HepG2 (cell line): ENCODE results near the gene WNT3. TPM values are rescaled to one million over a fixed set of nuclear protein-coding genes. Genes with fewer than 3 reads are reported as not detected.

Source experiments
- ATAC-seq: fragments of 200-7000 bp; cut with Tn5 transposase; 3 replicates; pipeline ENCODE4 v1.9.1; 2020; ENCODE audit warnings: mild to moderate bottlenecking, moderate library complexity
- BruUV-seq: library from RNA; stranded (reverse); fragments of 400-500 nt; replicated peaks from 2 replicates; lab custom pipeline; 2021; lab: Mats Ljungman, UMichigan
- CTCF ChIA-PET: fragments of 300-600 bp; formaldehyde crosslinking; extraction: SDS; loops from one replicate; lab custom pipeline; 2021; ENCODE audit warnings: low total read pairs, inconsistent platforms, low intra/inter-chr PET ratio; lab: Yijun Ruan, JAX
- POLR2A ChIA-PET: fragments of 350-600 bp; sonication (Branson Sonifier 250); formaldehyde crosslinking; loops from one replicate; lab custom pipeline; 2020; ENCODE audit warnings: antibody characterized with exemption, inconsistent platforms; lab: Yijun Ruan, JAX
- DNase-seq: peaks from one replicate; pipeline ENCODE4 v3.0.0-alpha.2; 2015; ENCODE audit warnings: low spot score
- FAIRE-seq: peaks from 3 replicates; lab custom pipeline; 2011; peaks lifted over from hg19 to GRCh38; lab: Jason Lieb, UNC
- H2AFZ ChIP-seq: one replicate; pipeline ENCODE4 v1.6.1; 2011; ENCODE audit warnings: low read length, inconsistent platforms
- H3K27ac ChIP-seq: fragments of 300-600 bp; 3 replicates; pipeline ENCODE4 v1.8.0; 2011; ENCODE audit warnings: mixed run types, mild to moderate bottlenecking, mixed read lengths, low read length, inconsistent platforms; ENCODE audit not compliant: insufficient read depth; ENCODE audit errors: extremely low read length
- H3K27me3 ChIP-seq, 2 experiments: fragments of 200-600 bp in 1 of 2; 2 replicates in 1 of 2; 3 replicates in 1 of 2; pipeline versions ENCODE4 v1.6.0 to v1.8.0; 2011; ENCODE audit warnings: low read length in 2 of 2, mild to moderate bottlenecking in 2 of 2, moderate library complexity in 2 of 2, inconsistent platforms in 1 of 2; ENCODE audit not compliant: insufficient read depth in 2 of 2, control insufficient read depth in 1 of 2
- H3K36me3 ChIP-seq, 2 experiments: fragments of 200-600 bp in 1 of 2; replicated peaks in 1 of 2; 2 replicates in 1 of 2; 3 replicates in 1 of 2; pipeline versions ENCODE4 v1.5.1 to v1.8.0; 2011; ENCODE audit warnings: low read length in 2 of 2, inconsistent platforms in 1 of 2; ENCODE audit not compliant: insufficient read depth in 2 of 2, control insufficient read depth in 1 of 2
- H3K4me1 ChIP-seq: 2 replicates; pipeline ENCODE4 v1.5.1; 2012; ENCODE audit warnings: low read length, inconsistent platforms; ENCODE audit not compliant: insufficient read depth
- H3K4me2 ChIP-seq: 2 replicates; pipeline ENCODE4 v1.6.0; 2011; ENCODE audit warnings: low read depth, low read length, inconsistent platforms
- H3K4me3 ChIP-seq, 3 experiments: fragments of 200-600 bp in 1 of 3; sonication (generic), shearing (Covaris generic) in 1 of 3; replicated peaks in 1 of 3; 2 replicates each; pipeline ENCODE4 v1.5.1; 2011 to 2016; ENCODE audit warnings: low read length in 3 of 3, inconsistent platforms in 2 of 3, low read depth in 2 of 3, mild to moderate bottlenecking in 2 of 3, control low read depth in 1 of 3, mixed read lengths in 1 of 3; ENCODE audit not compliant: insufficient read depth in 1 of 3
- H3K79me2 ChIP-seq: one replicate; pipeline ENCODE4 v1.6.1; 2011; ENCODE audit warnings: low read length, inconsistent platforms; ENCODE audit not compliant: insufficient read depth
- H3K9ac ChIP-seq: 2 replicates; pipeline ENCODE4 v1.6.0; 2011; ENCODE audit warnings: mild to moderate bottlenecking, low read depth, low read length, inconsistent platforms; ENCODE audit not compliant: insufficient read depth
- H3K9me3 ChIP-seq: 2 replicates; pipeline ENCODE4 v1.5.1; 2012; ENCODE audit warnings: mild to moderate bottlenecking, low read length
- H4K20me1 ChIP-seq: 2 replicates; pipeline ENCODE4 v1.6.0; 2011; ENCODE audit warnings: inconsistent platforms, mild to moderate bottlenecking, low read length, moderate library complexity; ENCODE audit not compliant: insufficient read depth
- ARID5B ChIP-seq: IDR thresholded peaks from 2 replicates; pipeline ENCODE4 v1.4.0; 2020; ENCODE audit warnings: mild to moderate bottlenecking, missing genetic modification reagents
- ETV5 ChIP-seq: IDR thresholded peaks from 2 replicates; pipeline ENCODE4 v1.6.1; 2018; ENCODE audit warnings: missing biosample characterization, missing genetic modification reagents, inconsistent platforms, borderline replicate concordance
- HNRNPL ChIP-seq: fragments of 200-400 bp; formaldehyde crosslinking; IDR thresholded peaks from 2 replicates; pipeline ENCODE4 v1.6.1; 2017; ENCODE audit warnings: mild to moderate bottlenecking, low read depth, low read length
- ZFP91 ChIP-seq: sonication (generic); formaldehyde crosslinking; IDR thresholded peaks from 2 replicates; pipeline ENCODE4 v1.9.0; 2022; ENCODE audit warnings: missing genetic modification reagents, mild to moderate bottlenecking, borderline replicate concordance
- ZMYM3 ChIP-seq: sonication (generic); formaldehyde crosslinking; IDR thresholded peaks from 2 replicates; pipeline ENCODE4 v1.5.1; 2020; ENCODE audit warnings: mild to moderate bottlenecking, missing genetic modification reagents
- ZNF501 ChIP-seq: sonication (generic); formaldehyde crosslinking; IDR thresholded peaks from 2 replicates; pipeline ENCODE4 v1.5.1; 2020; ENCODE audit warnings: mild to moderate bottlenecking, moderate library complexity, missing genetic modification reagents
- ZNF768 ChIP-seq: sonication (generic); formaldehyde crosslinking; IDR thresholded peaks from 2 replicates; pipeline ENCODE4 v1.4.0; 2020; ENCODE audit warnings: missing genetic modification reagents
- WGBS: methylation state at CpG from one replicate; pipeline ENCODE4 v1.1.6; 2017; ENCODE audit warnings: low lambda C conversion rate; 5-methylcytosine and 5-hydroxymethylcytosine counted together
- in situ Hi-C: cut with HindIII; loops from 2 replicates; pipeline ENCODE4 v1.10.0; 2017; ENCODE audit warnings: low pct_unique_long_range_greater_than_20kb; ENCODE audit not compliant: extremely low pct_ligation_motif_present
- intact Hi-C: fragments of 100-400 bp; cut with micrococcal nuclease; formaldehyde crosslinking; loops from one replicate; pipeline ENCODE4 v1.10.0; 2022; ENCODE audit not compliant: unreplicated experiment
- polyA plus RNA-seq, 8 experiments: library from polyadenylated mRNA; depleted of rRNA in 3 of 8; stranded (reverse) in 7 of 8; unstranded in 1 of 8; fragments of >200 nt; fragmentation: Illumina TruSeq in 4 of 8; extraction: Trizol in 4 of 8; gene quantifications; 2 replicates each; pipeline versions ENCODE4 v1.2.1 to v1.2.3, GENCODE V29; 2011 to 2016; ENCODE audit warnings: low read depth in 4 of 8, missing spikeins in 1 of 8, mixed read lengths in 1 of 8; ENCODE audit not compliant: insufficient read depth in 1 of 8
- total RNA-seq, 5 experiments: library from RNA; depleted of rRNA; stranded (reverse); fragments of >200 nt; fragmentation: Illumina TruSeq; extraction: Trizol; gene quantifications; 2 replicates each; pipeline ENCODE4 v1.2.3, GENCODE V29; 2016; ENCODE audit warnings: low read depth in 1 of 5

The WNT3 gene
- total and polyA plus RNA-seq, 2 of the 13 experiments (the other 11 are each of a cell fraction or from before 2014, with no cell fraction given), result 8.5 to 10.3 TPM

GRCh38 chr17:46832331-46832821, 13.9 kb upstream of the WNT3 start:
- Histone ChIP-seq H3K4me1 (peaks cover 26% of the 10 kb centered on the region), H3K27ac (no peak overlapping the region), H3K9ac (no peak overlapping the region), H3K9me3 (no peaks in the 10 kb centered on the region), H4K20me1 (no peaks in the 10 kb centered on the region), H2AFZ (no peak overlapping the region), H3K4me3 (peak overlapping the region in 1 of 3 experiments; percentile 62; a peak in 1 of 6 replicates), H3K36me3 (no peaks in the 10 kb centered on the region), H3K27me3 (peaks cover 12 to 44% of the 10 kb centered on the region in 2 experiments), H3K4me2 (peak overlapping the region; percentile 87), H3K79me2 (no peaks in the 10 kb centered on the region)
- 7% methylated on average over 6 of the region's 11 CpGs for WGBS
- ChIA-PET CTCF (no interaction called here), POLR2A (interaction anchor here (0.5 to 1.4 kb wide), 3 partner anchors 11 to 697 kb away, joined by 3 to 4 read pairs (median 3); no protein-coding TSS in a partner anchor)
- ATAC-seq, result no peak
- FAIRE-seq, result no peak
- no peak for DNase-seq
- in situ Hi-C loops, result loop anchor here (25.0 kb wide), 1 partner anchor 820 kb away; no protein-coding TSS in a partner anchor
- no TSS peak for BruUV-seq
- no peak for TF ChIP-seq ETV5 (CRISPR knock-in tag)
- TF ChIP-seq ZFP91 (CRISPR knock-in tag), result 0 out of 2 replicates have a peak, but pooled peaks have one; percentile 28
- intact Hi-C loops, result no loop called here

- Histone ChIP-seq H3K4me3 (no peak overlapping the region; a peak in 1 of 6 replicates), H3K9me3 (no peaks in the 10 kb centered on the region), H3K27ac (no peak overlapping the region), H3K4me1 (peaks cover 26% of the 10 kb centered on the region), H3K27me3 (peaks cover 12 to 46% of the 10 kb centered on the region in 2 experiments), H4K20me1 (no peaks in the 10 kb centered on the region), H3K79me2 (no peaks in the 10 kb centered on the region), H3K36me3 (no peaks in the 10 kb centered on the region), H3K9ac (no peak overlapping the region), H3K4me2 (peak overlapping the region; percentile 21; the same call in 1 of the 2 replicates), H2AFZ (no peak overlapping the region)
- ATAC-seq, result peak; percentile 13; the same call in 2 of the 3 replicates
- no peak for FAIRE-seq
- peak; percentile 45; the same call in 1 of the 2 replicates for TF ChIP-seq ZMYM3 (CRISPR knock-in tag)
- TF ChIP-seq HNRNPL, result peak; percentile 60; the same call in 1 of the 2 replicates
- peak; percentile 36; the same call in 1 of the 2 replicates for TF ChIP-seq ZNF501 (CRISPR knock-in tag)
- no peak for TF ChIP-seq ARID5B
- TF ChIP-seq ZNF768 (CRISPR knock-in tag), result peak; percentile 93
- intact Hi-C loops (no loop called here), in situ Hi-C loops (loop anchor here (25.0 kb wide), 1 partner anchor 819 kb away; no protein-coding TSS in a partner anchor)
- no TSS peak for BruUV-seq
- 23% methylated on average over 14 of the region's 14 CpGs for WGBS
- CTCF ChIA-PET, result no interaction called here
- no peak for DNase-seq
- POLR2A ChIA-PET, result no interaction called here
These were observed 13.3 kb upstream of the WNT3 start for GRCh38 chr17:46831573-46832330.
